Activated naive CD8-positive, alpha-beta T cell (primary cell): ENCODE results near the gene MADCAM1.
A peak's percentile ranks its signal among the peaks of the same experiment; 100 is the strongest.

ENCODE experiments used
- H3K27ac Mint-ChIP-seq: one replicate; pipeline ENCODE4 v1.8.0; 2021; ENCODE audit warnings: mixed read lengths
- H3K27me3 Mint-ChIP-seq: one replicate; pipeline ENCODE4 v1.8.0; 2021; ENCODE audit warnings: mixed read lengths
- H3K36me3 Mint-ChIP-seq: one replicate; pipeline ENCODE4 v1.8.0; 2021; ENCODE audit warnings: mixed read lengths
- H3K4me1 Mint-ChIP-seq: one replicate; pipeline ENCODE4 v1.8.0; 2021; ENCODE audit warnings: low read depth, mixed read lengths
- H3K4me3 Mint-ChIP-seq: one replicate; pipeline ENCODE4 v1.8.0; 2021; ENCODE audit warnings: mild to moderate bottlenecking, mixed read lengths
- H3K9me3 Mint-ChIP-seq: one replicate; pipeline ENCODE4 v1.8.0; 2021; ENCODE audit warnings: low read depth, mixed read lengths

Gene MADCAM1

GRCh38 chr19:492091-492531 lies 4.2 kb upstream of the MADCAM1 start:
- no peak overlapping the region for H3K27ac Mint-ChIP-seq
- H3K4me1 Mint-ChIP-seq: peaks cover 13% of the 10 kb centered on the region
- H3K27me3 Mint-ChIP-seq: no peaks in the 10 kb centered on the region
- H3K4me3 Mint-ChIP-seq: no peak overlapping the region
- no peaks in the 10 kb centered on the region for H3K36me3 Mint-ChIP-seq
- no peaks in the 10 kb centered on the region for H3K9me3 Mint-ChIP-seq

GRCh38 chr19:493391-494170 lies 2.7 kb upstream of the MADCAM1 start:
- Mint-ChIP-seq H3K4me3 (no peak overlapping the region), H3K27me3 (no peaks in the 10 kb centered on the region), H3K36me3 (no peaks in the 10 kb centered on the region), H3K27ac (peak overlapping the region; percentile 69), H3K9me3 (no peaks in the 10 kb centered on the region), H3K4me1 (peaks cover 10% of the 10 kb centered on the region)

DNA sequence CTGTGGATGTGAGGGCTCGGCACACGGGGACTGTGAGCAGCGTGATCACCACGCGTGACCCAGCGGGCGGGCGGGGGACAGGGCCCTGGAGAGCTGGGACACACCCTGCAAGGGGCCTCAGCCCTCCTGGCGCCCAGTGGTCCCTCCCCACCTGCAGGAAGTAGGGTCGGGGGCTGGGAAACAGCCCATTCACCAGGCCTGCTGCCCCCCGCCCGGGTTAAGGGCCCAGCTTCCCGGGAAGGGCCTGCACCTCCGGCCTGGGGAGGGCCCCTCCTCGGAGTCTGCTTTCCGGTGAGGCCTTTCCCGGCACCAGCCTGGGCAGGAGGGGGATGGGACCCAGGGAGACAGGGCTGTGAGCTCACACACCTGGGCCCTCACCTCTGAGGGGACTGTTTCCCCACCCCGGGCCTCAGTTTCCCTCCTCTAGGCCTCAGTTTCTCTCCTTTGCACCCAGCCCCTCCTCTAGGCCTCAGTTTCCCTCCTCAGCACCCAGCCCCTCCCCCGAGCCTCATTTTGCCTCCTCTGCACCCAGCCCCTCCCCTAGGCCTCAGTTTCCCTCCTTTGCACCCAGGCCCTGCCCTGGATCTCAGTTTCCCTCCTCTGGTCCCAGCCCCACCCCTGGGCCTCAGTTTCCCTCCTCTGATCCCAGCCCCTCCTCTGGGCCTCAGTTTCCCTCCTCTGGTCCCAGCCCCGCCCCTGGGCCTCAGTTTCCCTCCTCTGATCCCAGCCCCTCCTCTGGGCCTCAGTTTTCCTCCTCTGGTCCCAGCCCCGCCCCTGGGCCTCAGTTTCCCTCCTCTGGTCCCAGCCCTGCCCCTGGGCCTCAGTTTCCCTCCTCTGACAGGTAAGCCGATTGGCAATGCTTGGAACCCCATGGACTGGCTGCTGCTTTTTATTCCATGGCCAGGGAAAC lies 1.9 kb upstream of the MADCAM1 start:
- Mint-ChIP-seq H3K27me3 (peaks cover 4% of the 10 kb centered on the region), H3K4me3 (no peak overlapping the region), H3K9me3 (no peaks in the 10 kb centered on the region), H3K36me3 (no peaks in the 10 kb centered on the region), H3K27ac (no peak overlapping the region), H3K4me1 (peaks cover 12% of the 10 kb centered on the region)

DNA sequence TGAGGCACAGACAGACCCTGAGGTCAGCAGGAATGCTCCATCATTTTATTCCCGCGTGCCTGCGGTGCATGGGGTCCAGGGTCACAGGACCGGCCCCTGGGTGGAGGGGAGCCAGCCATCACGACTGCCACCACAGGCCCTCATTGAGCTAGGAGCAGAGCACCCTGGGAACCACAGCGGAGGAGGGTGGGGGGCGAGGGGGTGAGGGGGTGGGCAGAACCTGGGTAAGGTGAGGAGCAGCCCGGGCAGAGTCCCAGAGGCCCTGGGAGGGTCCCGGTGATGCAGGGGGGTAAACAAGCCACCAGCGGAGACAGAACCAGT lies 1.2 kb upstream of the MADCAM1 start:
- Mint-ChIP-seq H3K4me1 (peaks cover 12% of the 10 kb centered on the region), H3K36me3 (no peaks in the 10 kb centered on the region), H3K27me3 (peaks cover 5% of the 10 kb centered on the region), H3K4me3 (no peak overlapping the region), H3K9me3 (no peaks in the 10 kb centered on the region), H3K27ac (no peak overlapping the region)

GRCh38 chr19:495402-496111 lies 729 bp upstream of the MADCAM1 start:
- peaks cover 5% of the 10 kb centered on the region for H3K27me3 Mint-ChIP-seq

GRCh38 chr19:496986-497385 lies 700 bp downstream of the MADCAM1 start:
- Mint-ChIP-seq H3K27me3 (peaks cover 5% of the 10 kb centered on the region), H3K4me3 (no peak overlapping the region), H3K27ac (no peak overlapping the region), H3K36me3 (no peaks in the 10 kb centered on the region), H3K9me3 (no peaks in the 10 kb centered on the region), H3K4me1 (peaks cover 9% of the 10 kb centered on the region)

More at GRCh38 chr19:495402-496111, 729 bp upstream of the MADCAM1 start:
- H3K9me3 Mint-ChIP-seq: no peaks in the 10 kb centered on the region
- H3K27ac Mint-ChIP-seq: no peak overlapping the region
- peak overlapping the region; percentile 27 for H3K4me3 Mint-ChIP-seq
- peaks cover 9% of the 10 kb centered on the region for H3K4me1 Mint-ChIP-seq
- no peaks in the 10 kb centered on the region for H3K36me3 Mint-ChIP-seq

GRCh38 chr19:497491-497868 lies 1.2 kb downstream of the MADCAM1 start:
- H3K9me3 Mint-ChIP-seq: no peaks in the 10 kb centered on the region
- no peaks in the 10 kb centered on the region for H3K36me3 Mint-ChIP-seq
- peaks cover 9% of the 10 kb centered on the region for H3K4me1 Mint-ChIP-seq
- peaks cover 5% of the 10 kb centered on the region for H3K27me3 Mint-ChIP-seq
- no peak overlapping the region for H3K27ac Mint-ChIP-seq
- no peak overlapping the region for H3K4me3 Mint-ChIP-seq

- H3K9me3 Mint-ChIP-seq: no peaks in the 10 kb centered on the region
- peaks cover 5% of the 10 kb centered on the region for H3K27me3 Mint-ChIP-seq
- no peaks in the 10 kb centered on the region for H3K36me3 Mint-ChIP-seq
- H3K27ac Mint-ChIP-seq: no peak overlapping the region
- H3K4me3 Mint-ChIP-seq: no peak overlapping the region
- peaks cover 9% of the 10 kb centered on the region for H3K4me1 Mint-ChIP-seq
These were observed 1.7 kb downstream of the MADCAM1 start for GRCh38 chr19:497869-498510.

GRCh38 chr19:498511-498891 lies 2.2 kb downstream of the MADCAM1 start:
- peaks cover 9% of the 10 kb centered on the region for H3K4me1 Mint-ChIP-seq
- H3K36me3 Mint-ChIP-seq: no peaks in the 10 kb centered on the region
- H3K27ac Mint-ChIP-seq: no peak overlapping the region
- peaks cover 5% of the 10 kb centered on the region for H3K27me3 Mint-ChIP-seq
- H3K4me3 Mint-ChIP-seq: no peak overlapping the region
- no peaks in the 10 kb centered on the region for H3K9me3 Mint-ChIP-seq

DNA sequence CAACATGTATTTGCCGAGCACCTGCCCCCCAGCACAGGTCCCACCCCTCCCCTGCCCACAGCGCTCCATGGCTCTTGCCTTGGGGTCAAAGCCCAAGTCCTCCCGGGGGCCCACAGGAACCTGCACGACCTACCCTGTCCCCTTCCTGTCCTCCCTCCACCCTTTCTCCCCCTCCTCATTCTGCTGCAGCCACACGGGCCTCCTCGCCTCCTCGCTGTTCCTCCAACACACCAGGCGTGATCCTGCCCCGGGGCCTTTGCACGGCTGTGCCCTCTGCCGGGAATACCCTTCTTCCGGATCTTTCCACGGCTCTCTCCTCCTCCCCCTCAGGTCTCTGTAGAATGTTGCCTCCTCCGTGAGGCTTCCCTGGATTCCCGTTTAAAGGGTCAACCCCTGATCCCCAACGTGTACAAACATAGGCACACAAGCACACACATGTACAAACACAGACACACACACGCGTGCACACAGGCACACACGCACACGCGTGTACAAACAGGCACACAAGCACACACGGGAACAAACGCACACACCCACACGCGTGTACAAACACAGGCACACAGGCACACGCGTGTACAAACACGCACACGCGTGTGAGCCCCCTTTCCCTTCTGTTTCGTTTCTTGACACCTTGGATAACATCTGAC lies 2.8 kb downstream of the MADCAM1 start:
- H3K4me3 Mint-ChIP-seq: no peak overlapping the region
- no peaks in the 10 kb centered on the region for H3K36me3 Mint-ChIP-seq
- no peaks in the 10 kb centered on the region for H3K9me3 Mint-ChIP-seq

DNA sequence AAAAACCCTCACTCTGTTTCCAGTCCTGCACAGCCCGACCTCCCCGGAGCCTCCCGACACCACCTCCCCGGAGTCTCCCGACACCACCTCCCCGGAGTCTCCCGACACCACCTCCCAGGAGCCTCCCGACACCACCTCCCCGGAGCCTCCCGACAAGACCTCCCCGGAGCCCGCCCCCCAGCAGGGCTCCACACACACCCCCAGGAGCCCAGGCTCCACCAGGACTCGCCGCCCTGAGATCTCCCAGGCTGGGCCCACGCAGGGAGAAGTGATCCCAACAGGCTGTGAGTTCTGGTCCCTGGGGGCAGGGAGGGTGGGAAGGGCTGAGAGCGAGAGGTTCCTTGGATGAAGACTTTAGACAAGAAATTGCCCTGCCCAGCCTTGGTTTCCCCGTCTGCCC lies 5.4 kb downstream of the MADCAM1 start:
- Mint-ChIP-seq H3K27me3 (peaks cover 5% of the 10 kb centered on the region), H3K36me3 (no peaks in the 10 kb centered on the region), H3K4me1 (peaks cover 9% of the 10 kb centered on the region), H3K4me3 (no peak overlapping the region), H3K9me3 (no peaks in the 10 kb centered on the region), H3K27ac (no peak overlapping the region)

More for the DNA sequence above, 2.8 kb downstream of the MADCAM1 start:
- no peak overlapping the region for H3K27ac Mint-ChIP-seq
- peaks cover 5% of the 10 kb centered on the region for H3K27me3 Mint-ChIP-seq
- peaks cover 7% of the 10 kb centered on the region for H3K4me1 Mint-ChIP-seq

DNA sequence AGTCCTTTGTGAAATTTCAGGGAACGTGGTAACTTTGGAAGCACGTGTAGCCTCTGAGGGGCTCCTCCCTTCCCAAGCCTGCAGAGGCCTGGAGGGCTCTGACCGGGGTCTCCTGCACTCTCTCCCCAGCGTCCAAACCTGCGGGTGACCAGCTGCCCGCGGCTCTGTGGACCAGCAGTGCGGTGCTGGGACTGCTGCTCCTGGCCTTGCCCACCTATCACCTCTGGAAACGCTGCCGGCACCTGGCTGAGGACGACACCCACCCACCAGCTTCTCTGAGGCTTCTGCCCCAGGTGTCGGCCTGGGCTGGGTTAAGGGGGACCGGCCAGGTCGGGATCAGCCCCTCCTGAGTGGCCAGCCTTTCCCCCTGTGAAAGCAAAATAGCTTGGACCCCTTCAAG lies 8.3 kb downstream of the MADCAM1 start:
- H3K9me3 Mint-ChIP-seq: no peaks in the 10 kb centered on the region
- H3K4me1 Mint-ChIP-seq: peaks cover 19% of the 10 kb centered on the region
- H3K36me3 Mint-ChIP-seq: no peaks in the 10 kb centered on the region
- H3K4me3 Mint-ChIP-seq: no peak overlapping the region
- no peak overlapping the region for H3K27ac Mint-ChIP-seq
- H3K27me3 Mint-ChIP-seq: no peaks in the 10 kb centered on the region

GRCh38 chr19:506404-507285 lies 10.4 kb downstream of the MADCAM1 start:
- Mint-ChIP-seq H3K27ac (peak overlapping the region; percentile 100), H3K36me3 (no peaks in the 10 kb centered on the region), H3K27me3 (no peaks in the 10 kb centered on the region), H3K9me3 (no peaks in the 10 kb centered on the region), H3K4me3 (peak overlapping the region; percentile 92), H3K4me1 (peaks cover 33% of the 10 kb centered on the region)
